ENCODE data around the gene CEBPZ. TPM values are rescaled to one million over a fixed set of nuclear protein-coding genes. Genes with fewer than 3 reads are reported as not detected.

The CEBPZ gene
- total RNA-seq, 4 donors from 2014 or later = 16.5 to 68.6 (median 53.8) TPM

- no peak for DNase-seq
- Histone ChIP-seq H3K27ac (no peak overlapping the region), H3K36me3 (no peaks in the 10 kb centered on the region), H3K4me3 (no peak overlapping the region), H3K9me3 (no peaks in the 10 kb centered on the region), H3K4me1 (no peaks in the 10 kb centered on the region), H3K27me3 (peaks cover 0 to 4% of the 10 kb centered on the region in 2 donors)
- intact Hi-C loops (cut with DNase I; ENCODE audit: low total_unique reads) = no loop called here
- TF ChIP-seq POLR2A (IDR thresholded peaks at IDR 0.05) (no peak), CTCF (IDR thresholded peaks at IDR 0.05) (no peak)
Measured at GRCh38 chr2:37171624-37171950, 59.8 kb downstream of the CEBPZ start.

- TF ChIP-seq POLR2A (IDR thresholded peaks at IDR 0.05) = no peak
- TF ChIP-seq CTCF (IDR thresholded peaks at IDR 0.05) = peak; percentile 33 to 60 (median 48)
- H3K4me3 ChIP-seq = no peak overlapping the region
- no peak overlapping the region for H3K27ac ChIP-seq
- H3K36me3 ChIP-seq = no peaks in the 10 kb centered on the region
- peaks cover 0 to 8% of the 10 kb centered on the region in 2 donors for H3K9me3 ChIP-seq
- intact Hi-C loops (cut with DNase I; ENCODE audit: low total_unique reads) = no loop called here
- peaks cover 0 to 4% of the 10 kb centered on the region in 2 donors for H3K27me3 ChIP-seq
- no peaks in the 10 kb centered on the region for H3K4me1 ChIP-seq
- DNase-seq = no peak
Measured at GRCh38 chr2:37168217-37168981, 63.0 kb downstream of the CEBPZ start.

GRCh38 chr2:37167636-37168180 lies 63.7 kb downstream of the CEBPZ start:
- H3K4me3 ChIP-seq = no peak overlapping the region
- peaks cover 0 to 4% of the 10 kb centered on the region in 2 donors for H3K27me3 ChIP-seq
- no peaks in the 10 kb centered on the region for H3K36me3 ChIP-seq
- H3K4me1 ChIP-seq = no peaks in the 10 kb centered on the region
- DNase-seq = no peak
- no peak for TF ChIP-seq CTCF (IDR thresholded peaks at IDR 0.05)
- no peak for TF ChIP-seq POLR2A (IDR thresholded peaks at IDR 0.05)
- H3K27ac ChIP-seq = no peak overlapping the region
- intact Hi-C loops (cut with DNase I; ENCODE audit: low total_unique reads) = no loop called here
- peaks cover 0 to 8% of the 10 kb centered on the region in 2 donors for H3K9me3 ChIP-seq

- TF ChIP-seq POLR2A (IDR thresholded peaks at IDR 0.05) (no peak), CTCF (IDR thresholded peaks at IDR 0.05) (no peak)
- H3K27me3 ChIP-seq = peaks cover 0 to 4% of the 10 kb centered on the region in 2 donors
- H3K4me3 ChIP-seq = no peak overlapping the region
- peaks cover 0 to 8% of the 10 kb centered on the region in 2 donors for H3K9me3 ChIP-seq
- no peak for DNase-seq
- H3K4me1 ChIP-seq = no peaks in the 10 kb centered on the region
- no peak overlapping the region for H3K27ac ChIP-seq
- intact Hi-C loops (cut with DNase I; ENCODE audit: low total_unique reads) = no loop called here
- no peaks in the 10 kb centered on the region for H3K36me3 ChIP-seq
Measured at GRCh38 chr2:37164757-37165156, 66.6 kb downstream of the CEBPZ start.

Data from uterus (tissue), 4 donors.